HuH-7.5 (cell line): ENCODE measurements around the gene LACRT.
A peak's percentile ranks its signal among the peaks of the same experiment; 100 is the strongest.

Experiments
- DNase-seq: peaks from one replicate; pipeline ENCODE4 v3.0.0; 2011; ENCODE audit warnings: low spot score

The LACRT gene

GRCh38 chr12:54602661-54603060, 32.0 kb downstream of the LACRT start:
- no peak for DNase-seq

- no peak for DNase-seq
Measured at GRCh38 chr12:54601841-54602240, 32.9 kb downstream of the LACRT start.

GRCh38 chr12:54598970-54599369, 35.7 kb downstream of the LACRT start:
- DNase-seq = no peak

- no peak for DNase-seq
Measured at GRCh38 chr12:54596526-54596946, 38.2 kb downstream of the LACRT start.

GRCh38 chr12:54595471-54595870, 39.2 kb downstream of the LACRT start:
- DNase-seq = no peak

- no peak for DNase-seq
Measured at GRCh38 chr12:54593725-54594124, 41.0 kb downstream of the LACRT start.

GRCh38 chr12:54593135-54593534, 41.6 kb downstream of the LACRT start:
- no peak for DNase-seq

GRCh38 chr12:54592316-54592715, 42.4 kb downstream of the LACRT start:
- no peak for DNase-seq

GRCh38 chr12:54590978-54591591, 43.6 kb downstream of the LACRT start:
- DNase-seq = no peak

- no peak for DNase-seq
Measured at GRCh38 chr12:54589964-54590363, 44.7 kb downstream of the LACRT start.

GRCh38 chr12:54588890-54589267, 45.8 kb downstream of the LACRT start:
- DNase-seq = no peak

GRCh38 chr12:54588110-54588889, 46.4 kb downstream of the LACRT start, which contains the start of gene PPP1R1A:
TSS of gene PPP1R1A (minus strand) at chr12:54588659. CDS start at chr12:54588488, 171 bp downstream.
- peak; percentile 54 for DNase-seq

GRCh38 chr12:54587315-54587873, 47.3 kb downstream of the LACRT start:
- DNase-seq = peak; percentile 91

- DNase-seq = no peak
Measured at GRCh38 chr12:54586620-54587019, 48.1 kb downstream of the LACRT start.

- DNase-seq = no peak
Measured at GRCh38 chr12:54585243-54585642, 49.5 kb downstream of the LACRT start.

- DNase-seq = no peak
Measured at GRCh38 chr12:54584128-54584527, 50.6 kb downstream of the LACRT start.

GRCh38 chr12:54583726-54584125, 51.0 kb downstream of the LACRT start:
- DNase-seq = no peak

GRCh38 chr12:54581412-54581811, 53.3 kb downstream of the LACRT start:
- DNase-seq = no peak
